ENCODE measurements around the gene RERE. TPM values are rescaled to one million over a fixed set of nuclear protein-coding genes. Genes with fewer than 3 reads are reported as not detected.

RERE gene
- total RNA-seq, 2 donors from 2014 or later = 74.5 to 128 TPM

- intact Hi-C loops (cut with DNase I) = no loop called here
- Histone ChIP-seq H3K4me3 (peak overlapping the region; percentile 69 to 78), H3K27ac (peak overlapping the region; percentile 89 to 97 (median 94)), H3K36me3 (replicated peaks in 1 of 2; ENCODE audit: insufficient read depth in 1 of 2, low read depth in 2 of 2) (no peaks in the 10 kb centered on the region), H3K9me3 (no peaks in the 10 kb centered on the region), H3K4me1 (peaks cover 56% of the 10 kb centered on the region), H3K27me3 (no peaks in the 10 kb centered on the region)
- 1 to 3% methylated on average over 27 to 82 of the region's 88 CpGs for WGBS, 2 donors
- peak; percentile 94 for ATAC-seq
- TF ChIP-seq POLR2A (IDR thresholded peaks at IDR 0.05) = peak; percentile 68 to 85 (median 72)
- TF ChIP-seq, protein P1, sequence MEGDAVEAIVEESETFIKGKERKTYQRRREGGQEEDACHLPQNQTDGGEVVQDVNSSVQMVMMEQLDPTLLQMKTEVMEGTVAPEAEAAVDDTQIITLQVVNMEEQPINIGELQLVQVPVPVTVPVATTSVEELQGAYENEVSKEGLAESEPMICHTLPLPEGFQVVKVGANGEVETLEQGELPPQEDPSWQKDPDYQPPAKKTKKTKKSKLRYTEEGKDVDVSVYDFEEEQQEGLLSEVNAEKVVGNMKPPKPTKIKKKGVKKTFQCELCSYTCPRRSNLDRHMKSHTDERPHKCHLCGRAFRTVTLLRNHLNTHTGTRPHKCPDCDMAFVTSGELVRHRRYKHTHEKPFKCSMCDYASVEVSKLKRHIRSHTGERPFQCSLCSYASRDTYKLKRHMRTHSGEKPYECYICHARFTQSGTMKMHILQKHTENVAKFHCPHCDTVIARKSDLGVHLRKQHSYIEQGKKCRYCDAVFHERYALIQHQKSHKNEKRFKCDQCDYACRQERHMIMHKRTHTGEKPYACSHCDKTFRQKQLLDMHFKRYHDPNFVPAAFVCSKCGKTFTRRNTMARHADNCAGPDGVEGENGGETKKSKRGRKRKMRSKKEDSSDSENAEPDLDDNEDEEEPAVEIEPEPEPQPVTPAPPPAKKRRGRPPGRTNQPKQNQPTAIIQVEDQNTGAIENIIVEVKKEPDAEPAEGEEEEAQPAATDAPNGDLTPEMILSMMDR (IDR thresholded peaks at IDR 0.05) = peak in 4 of 7 experiments; percentile 10 to 62 (median 40)
- DNase-seq = peak; percentile 93 to 96 (median 94)
Measured at GRCh38 chr1:8702850-8703810, 114.3 kb downstream of the RERE start.

DNA sequence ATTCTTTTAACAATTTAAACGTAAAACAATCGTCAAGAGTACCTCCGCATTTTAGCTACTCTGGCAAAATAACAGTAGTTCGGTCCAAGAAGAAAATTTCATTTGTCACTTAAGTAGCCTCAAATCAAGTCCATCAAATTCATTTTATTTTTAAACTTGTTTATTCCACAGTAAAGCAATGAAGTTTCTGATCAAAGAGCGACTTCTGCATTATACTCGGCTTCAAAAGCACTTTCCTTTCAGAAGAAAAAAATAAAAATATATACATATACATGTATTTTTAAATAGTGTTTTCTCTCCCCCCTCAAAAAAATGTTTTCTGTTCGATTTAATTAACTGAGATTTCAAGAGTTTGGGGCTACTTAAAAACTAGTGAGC lies 115.0 kb downstream of the RERE start:
- TF ChIP-seq POLR2A (IDR thresholded peaks at IDR 0.05) = peak in 1 of 3 donors; percentile 1
- TF ChIP-seq, protein P1 (IDR thresholded peaks at IDR 0.05) = no peak
- 2 to 4% methylated on average over 7 of the region's 7 CpGs for WGBS, 2 donors
- H3K27ac ChIP-seq = peak overlapping the region; percentile 89 to 97 (median 94)
- peak overlapping the region; percentile 69 to 78 for H3K4me3 ChIP-seq
- intact Hi-C loops (cut with DNase I) = no loop called here
- no peaks in the 10 kb centered on the region for H3K36me3 ChIP-seq (replicated peaks in 1 of 2; ENCODE audit: insufficient read depth in 1 of 2, low read depth in 2 of 2)
- no peak for DNase-seq
- no peak for ATAC-seq
- no peaks in the 10 kb centered on the region for H3K27me3 ChIP-seq
- no peaks in the 10 kb centered on the region for H3K9me3 ChIP-seq
- peaks cover 56% of the 10 kb centered on the region for H3K4me1 ChIP-seq

- DNase-seq (peak; percentile 64 to 81 (median 76)), ATAC-seq (peak; percentile 52)
- intact Hi-C loops (cut with DNase I) = no loop called here
- TF ChIP-seq, protein P1 (IDR thresholded peaks at IDR 0.05) = no peak
- TF ChIP-seq POLR2A (IDR thresholded peaks at IDR 0.05) = peak in 2 of 3 donors; percentile 41 to 56
- H3K27me3 ChIP-seq = no peaks in the 10 kb centered on the region
- peaks cover 50% of the 10 kb centered on the region for H3K4me1 ChIP-seq
- 0 to 3% methylated on average over 7 of the region's 7 CpGs for WGBS, 2 donors
- no peaks in the 10 kb centered on the region for H3K9me3 ChIP-seq
- no peaks in the 10 kb centered on the region for H3K36me3 ChIP-seq (replicated peaks in 1 of 2; ENCODE audit: insufficient read depth in 1 of 2, low read depth in 2 of 2)
- no peak overlapping the region for H3K4me3 ChIP-seq
- peak overlapping the region; percentile 44 to 97 (median 94) for H3K27ac ChIP-seq
Measured at GRCh38 chr1:8701794-8702471, 115.5 kb downstream of the RERE start.

GRCh38 chr1:8699679-8700078 lies 117.8 kb downstream of the RERE start:
- Histone ChIP-seq H3K4me3 (no peak overlapping the region), H3K9me3 (no peaks in the 10 kb centered on the region), H3K36me3 (replicated peaks in 1 of 2; ENCODE audit: insufficient read depth in 1 of 2, low read depth in 2 of 2) (no peaks in the 10 kb centered on the region), H3K27me3 (no peaks in the 10 kb centered on the region), H3K27ac (peak overlapping the region in 1 of 4 donors; percentile 95), H3K4me1 (peaks cover 41% of the 10 kb centered on the region)
- TF ChIP-seq, protein P1 (IDR thresholded peaks at IDR 0.05) = no peak
- no peak for TF ChIP-seq POLR2A (IDR thresholded peaks at IDR 0.05)
- intact Hi-C loops (cut with DNase I) = no loop called here
- ATAC-seq (no peak), DNase-seq (no peak)
- WGBS, 2 donors = 91 to 93% methylated on average over 7 of the region's 7 CpGs

Data from body of pancreas (tissue), 4 donors.